DOHH2 (cell line): ENCODE results near the gene ACP4.
"Not testable (repeated sequence)": the region's sequence is repeated elsewhere in the genome, so short reads cannot be mapped to it uniquely, and the experiment has no call there.

Experiments used
- H3F3A ChIP-seq: fragments of 200-600 bp; sonication (generic), shearing (Covaris generic); 2 replicates; pipeline ENCODE4 v1.6.0; 2016; ENCODE audit warnings: antibody characterized with exemption, mild to moderate bottlenecking; ENCODE audit not compliant: control insufficient read depth, insufficient read depth
- H3K27ac ChIP-seq: fragments of 200-600 bp; sonication (generic); 2 replicates; pipeline ENCODE4 v1.5.1; 2014; ENCODE audit warnings: low read depth, mild to moderate bottlenecking, low read length, moderate library complexity
- H3K27me3 ChIP-seq: fragments of 200-600 bp; sonication (generic); 2 replicates; pipeline ENCODE4 v1.6.1; 2014; ENCODE audit warnings: mild to moderate bottlenecking, low read length, mixed read lengths; ENCODE audit not compliant: control insufficient read depth
- H3K36me3 ChIP-seq: fragments of 200-600 bp; sonication (generic); 2 replicates; pipeline ENCODE4 v1.6.1; 2014; ENCODE audit warnings: mild to moderate bottlenecking, low read length, moderate library complexity, mixed read lengths; ENCODE audit not compliant: control insufficient read depth
- H3K4me1 ChIP-seq: fragments of 200-600 bp; sonication (generic); 2 replicates; pipeline ENCODE4 v1.6.1; 2014; ENCODE audit warnings: mild to moderate bottlenecking, low read length, mixed read lengths; ENCODE audit not compliant: control insufficient read depth
- H3K4me2 ChIP-seq: fragments of 200-600 bp; sonication (generic); 2 replicates; pipeline ENCODE4 v1.6.0; 2014; ENCODE audit warnings: mild to moderate bottlenecking, low read length, moderate library complexity
- H3K4me3 ChIP-seq: fragments of 200-600 bp; sonication (generic); 2 replicates; pipeline ENCODE4 v1.5.1; 2014; ENCODE audit warnings: mild to moderate bottlenecking, low read length, mixed read lengths
- H3K79me2 ChIP-seq: fragments of 200-600 bp; sonication (generic); 2 replicates; pipeline ENCODE4 v1.6.1; 2014; ENCODE audit warnings: mild to moderate bottlenecking, low read length, mixed read lengths; ENCODE audit not compliant: control insufficient read depth
- H3K9me2 ChIP-seq: fragments of 200-600 bp; sonication (generic); replicated peaks from 2 replicates; pipeline ENCODE4 v1.6.1; 2014; ENCODE audit warnings: mild to moderate bottlenecking, low read length, mixed read lengths; ENCODE audit not compliant: control insufficient read depth
- H3K9me3 ChIP-seq: fragments of 200-600 bp; sonication (generic); 2 replicates; pipeline ENCODE4 v1.6.1; 2014; ENCODE audit warnings: antibody characterized with exemption, low read length, mixed read lengths; ENCODE audit not compliant: control insufficient read depth, insufficient read depth
- H4K20me1 ChIP-seq: fragments of 200-600 bp; sonication (generic); 2 replicates; pipeline ENCODE4 v1.6.0; 2014; ENCODE audit warnings: low read depth, mild to moderate bottlenecking, antibody characterized with exemption, low read length, moderate library complexity; ENCODE audit not compliant: control insufficient read depth, insufficient read depth
- CTCF ChIP-seq: fragments of 200-600 bp; sonication (generic); IDR thresholded peaks from one replicate; pipeline ENCODE4 v1.5.1; 2014; ENCODE audit warnings: antibody characterized with exemption, mild to moderate bottlenecking, low read depth, low read length; ENCODE audit not compliant: poor library complexity, severe bottlenecking
- EZH2phosphoT487 ChIP-seq: fragments of 200-600 bp; sonication (generic); IDR thresholded peaks from 2 replicates; pipeline ENCODE4 v1.6.1; 2017; ENCODE audit warnings: borderline replicate concordance, mild to moderate bottlenecking, antibody characterized with exemption, low read length, moderate library complexity, mixed read lengths

ACP4 gene

GRCh38 chr19:50770888-50771287 is 19.3 kb upstream of the ACP4 start:
- no peak overlapping the region for H3K4me2 ChIP-seq
- H3K4me3 ChIP-seq = no peak overlapping the region
- no peaks in the 10 kb centered on the region for H4K20me1 ChIP-seq
- no peaks in the 10 kb centered on the region for H3K36me3 ChIP-seq
- H3K9me2 ChIP-seq = no peaks in the 10 kb centered on the region
- no peaks in the 10 kb centered on the region for H3K4me1 ChIP-seq
- H3K27me3 ChIP-seq = no peaks in the 10 kb centered on the region
- no peak overlapping the region for H3K27ac ChIP-seq
- no peaks in the 10 kb centered on the region for H3K9me3 ChIP-seq
- H3K79me2 ChIP-seq = no peaks in the 10 kb centered on the region
- H3F3A ChIP-seq = no peaks in the 10 kb centered on the region
- no peak for TF ChIP-seq EZH2phosphoT487
- no peak for TF ChIP-seq CTCF

- Histone ChIP-seq H3K4me3 (no peak overlapping the region), H3K27me3 (no peaks in the 10 kb centered on the region), H3K4me2 (no peak overlapping the region), H3K27ac (no peak overlapping the region), H3K4me1 (no peaks in the 10 kb centered on the region), H3K9me2 (no peaks in the 10 kb centered on the region), H4K20me1 (no peaks in the 10 kb centered on the region), H3K9me3 (no peaks in the 10 kb centered on the region), H3F3A (no peaks in the 10 kb centered on the region), H3K36me3 (no peaks in the 10 kb centered on the region), H3K79me2 (no peaks in the 10 kb centered on the region)
- TF ChIP-seq EZH2phosphoT487 (no peak), CTCF (no peak)
Observed at GRCh38 chr19:50772476-50772875, 17.7 kb upstream of the ACP4 start.

DNA sequence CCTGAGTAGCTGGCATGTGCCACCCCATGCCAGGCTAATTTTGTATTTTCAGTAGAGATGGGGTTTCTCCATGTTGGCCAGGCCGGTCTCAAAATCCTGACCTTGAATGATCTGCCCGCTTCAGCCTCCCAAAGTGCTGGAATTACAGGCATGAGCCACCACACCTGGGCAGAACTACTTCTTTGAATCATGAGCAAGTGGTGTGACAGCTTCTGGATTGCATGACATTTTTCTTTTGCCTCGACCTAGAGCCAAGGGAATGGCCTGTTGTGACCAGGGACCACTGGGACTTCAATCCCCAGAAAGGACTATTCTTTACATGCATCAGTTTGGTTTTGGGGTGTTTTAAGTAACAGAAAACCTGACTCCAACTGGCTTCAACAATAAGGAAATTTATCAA is 17.3 kb upstream of the ACP4 start:
- not testable (repeated sequence) for H3K4me2 ChIP-seq, H3K27ac ChIP-seq, H3K4me1 ChIP-seq, H3K9me3 ChIP-seq, H3K36me3 ChIP-seq, H3F3A ChIP-seq, H3K9me2 ChIP-seq, H3K79me2 ChIP-seq, H3K4me3 ChIP-seq, H3K27me3 ChIP-seq, H4K20me1 ChIP-seq

- H3K9me2 ChIP-seq, H3K79me2 ChIP-seq, H3F3A ChIP-seq, H3K9me3 ChIP-seq, H3K27ac ChIP-seq, H3K4me3 ChIP-seq, H3K27me3 ChIP-seq, H3K4me1 ChIP-seq, H3K4me2 ChIP-seq, H4K20me1 ChIP-seq, H3K36me3 ChIP-seq: not testable (repeated sequence)
Observed at GRCh38 chr19:50773454-50773853, 16.8 kb upstream of the ACP4 start.
